ENCODE measurements around the gene GPR62.

DNA sequence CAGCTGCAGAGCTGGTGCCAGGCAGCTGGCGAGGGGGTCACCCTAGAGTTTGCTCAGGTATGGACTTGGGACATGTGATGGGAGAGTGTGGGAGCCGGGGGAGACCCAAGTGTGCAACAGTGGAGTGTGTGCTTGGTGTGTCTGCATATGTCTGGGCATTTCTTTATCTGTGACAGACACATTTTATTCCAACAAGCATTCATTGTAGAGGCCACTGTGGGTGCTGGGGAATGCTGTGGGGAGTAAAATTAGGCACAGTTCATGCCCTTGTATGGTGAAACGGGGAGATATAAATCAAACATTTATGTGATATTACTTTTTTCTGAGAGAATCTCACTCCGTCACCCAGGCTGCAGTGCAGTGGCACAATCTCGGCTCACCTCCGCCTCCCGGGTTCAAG is 32.4 kb downstream of the GPR62 start:
- no peak for TF ChIP-seq POLR2A (IDR thresholded peaks at IDR 0.05)
- TF ChIP-seq, protein P1, sequence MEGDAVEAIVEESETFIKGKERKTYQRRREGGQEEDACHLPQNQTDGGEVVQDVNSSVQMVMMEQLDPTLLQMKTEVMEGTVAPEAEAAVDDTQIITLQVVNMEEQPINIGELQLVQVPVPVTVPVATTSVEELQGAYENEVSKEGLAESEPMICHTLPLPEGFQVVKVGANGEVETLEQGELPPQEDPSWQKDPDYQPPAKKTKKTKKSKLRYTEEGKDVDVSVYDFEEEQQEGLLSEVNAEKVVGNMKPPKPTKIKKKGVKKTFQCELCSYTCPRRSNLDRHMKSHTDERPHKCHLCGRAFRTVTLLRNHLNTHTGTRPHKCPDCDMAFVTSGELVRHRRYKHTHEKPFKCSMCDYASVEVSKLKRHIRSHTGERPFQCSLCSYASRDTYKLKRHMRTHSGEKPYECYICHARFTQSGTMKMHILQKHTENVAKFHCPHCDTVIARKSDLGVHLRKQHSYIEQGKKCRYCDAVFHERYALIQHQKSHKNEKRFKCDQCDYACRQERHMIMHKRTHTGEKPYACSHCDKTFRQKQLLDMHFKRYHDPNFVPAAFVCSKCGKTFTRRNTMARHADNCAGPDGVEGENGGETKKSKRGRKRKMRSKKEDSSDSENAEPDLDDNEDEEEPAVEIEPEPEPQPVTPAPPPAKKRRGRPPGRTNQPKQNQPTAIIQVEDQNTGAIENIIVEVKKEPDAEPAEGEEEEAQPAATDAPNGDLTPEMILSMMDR (IDR thresholded peaks at IDR 0.05): no peak
